SU-DHL-6 (cell line): ENCODE measurements around the gene SH3BP5.

ENCODE experiments used
- EZH2phosphoT487 ChIP-seq: fragments of 200-600 bp; sonication (generic), shearing (Covaris generic); conservative IDR thresholded peaks from 2 replicates; pipeline ENCODE4 v1.6.1; 2018; ENCODE audit warnings: mild to moderate bottlenecking, antibody characterized with exemption, low read length, moderate library complexity, mixed read lengths
- TF ChIP-seq, protein P1 (sequence below): fragments of 200-600 bp; sonication (generic); IDR thresholded peaks from one replicate; pipeline ENCODE4 v1.5.1; 2017; ENCODE audit warnings: antibody characterized with exemption, mild to moderate bottlenecking, low read length, moderate library complexity; ENCODE audit not compliant: insufficient read depth, poor library complexity, severe bottlenecking

- TF ChIP-seq, protein P1, sequence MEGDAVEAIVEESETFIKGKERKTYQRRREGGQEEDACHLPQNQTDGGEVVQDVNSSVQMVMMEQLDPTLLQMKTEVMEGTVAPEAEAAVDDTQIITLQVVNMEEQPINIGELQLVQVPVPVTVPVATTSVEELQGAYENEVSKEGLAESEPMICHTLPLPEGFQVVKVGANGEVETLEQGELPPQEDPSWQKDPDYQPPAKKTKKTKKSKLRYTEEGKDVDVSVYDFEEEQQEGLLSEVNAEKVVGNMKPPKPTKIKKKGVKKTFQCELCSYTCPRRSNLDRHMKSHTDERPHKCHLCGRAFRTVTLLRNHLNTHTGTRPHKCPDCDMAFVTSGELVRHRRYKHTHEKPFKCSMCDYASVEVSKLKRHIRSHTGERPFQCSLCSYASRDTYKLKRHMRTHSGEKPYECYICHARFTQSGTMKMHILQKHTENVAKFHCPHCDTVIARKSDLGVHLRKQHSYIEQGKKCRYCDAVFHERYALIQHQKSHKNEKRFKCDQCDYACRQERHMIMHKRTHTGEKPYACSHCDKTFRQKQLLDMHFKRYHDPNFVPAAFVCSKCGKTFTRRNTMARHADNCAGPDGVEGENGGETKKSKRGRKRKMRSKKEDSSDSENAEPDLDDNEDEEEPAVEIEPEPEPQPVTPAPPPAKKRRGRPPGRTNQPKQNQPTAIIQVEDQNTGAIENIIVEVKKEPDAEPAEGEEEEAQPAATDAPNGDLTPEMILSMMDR, result no peak
- no peak for TF ChIP-seq EZH2phosphoT487
These were observed 941 bp upstream of the SH3BP5 start for GRCh38 chr3:15333099-15333955.
